ENCODE results near the gene EEF2. TPM values are rescaled to one million over a fixed set of nuclear protein-coding genes. Genes with fewer than 3 reads are reported as not detected.
"Not testable (repeated sequence)": the region's sequence is repeated elsewhere in the genome, so short reads cannot be mapped to it uniquely, and the experiment has no call there.

Gene EEF2
- total RNA-seq, 1 donor from 2014 or later: 2,896 TPM

DNA sequence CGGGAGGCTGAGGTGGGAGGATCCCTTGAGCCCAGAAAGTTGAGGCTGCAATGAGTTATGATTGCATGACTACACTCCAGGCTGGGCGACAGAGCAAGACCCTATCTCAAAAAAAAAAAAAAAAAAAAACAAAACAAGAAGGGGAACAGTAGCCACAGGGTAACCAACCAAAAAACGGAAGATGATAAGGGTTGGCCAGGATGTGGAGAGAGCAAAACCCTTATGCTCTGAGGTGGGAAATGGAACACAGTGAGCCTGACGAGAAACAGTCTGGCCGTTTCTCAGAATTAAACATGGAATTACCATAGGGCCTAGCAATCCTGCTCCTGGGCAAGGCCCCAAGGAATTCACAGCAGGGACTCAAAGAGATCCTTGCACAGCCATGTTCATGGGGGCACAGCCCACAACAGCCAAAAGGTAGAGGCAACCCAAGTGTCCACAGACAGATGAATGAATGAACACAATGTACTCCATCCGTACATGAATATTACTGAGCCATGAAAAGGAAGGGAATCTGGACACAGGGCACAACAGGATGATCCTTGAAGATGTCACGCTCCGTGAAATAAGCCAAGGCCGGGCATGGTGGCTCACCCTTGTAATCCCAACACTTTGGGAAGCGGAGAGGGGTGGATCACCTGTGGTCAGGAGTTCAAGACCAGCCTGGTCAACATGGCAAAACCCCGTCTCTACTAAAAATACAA, 41.1 kb downstream of the EEF2 start:
- Mint-ChIP-seq H3K36me3 (ENCODE audit: low read depth, unreplicated experiment) (no peaks in the 10 kb centered on the region), H3K27ac (ENCODE audit: unreplicated experiment) (no peak overlapping the region), H3K9me3 (ENCODE audit: unreplicated experiment) (no peaks in the 10 kb centered on the region), H3K4me3 (ENCODE audit: unreplicated experiment) (no peak overlapping the region), H3K4me1 (ENCODE audit: unreplicated experiment) (no peaks in the 10 kb centered on the region), H3K27me3 (ENCODE audit: unreplicated experiment) (peaks cover 8% of the 10 kb centered on the region)
- TF ChIP-seq, protein P1, sequence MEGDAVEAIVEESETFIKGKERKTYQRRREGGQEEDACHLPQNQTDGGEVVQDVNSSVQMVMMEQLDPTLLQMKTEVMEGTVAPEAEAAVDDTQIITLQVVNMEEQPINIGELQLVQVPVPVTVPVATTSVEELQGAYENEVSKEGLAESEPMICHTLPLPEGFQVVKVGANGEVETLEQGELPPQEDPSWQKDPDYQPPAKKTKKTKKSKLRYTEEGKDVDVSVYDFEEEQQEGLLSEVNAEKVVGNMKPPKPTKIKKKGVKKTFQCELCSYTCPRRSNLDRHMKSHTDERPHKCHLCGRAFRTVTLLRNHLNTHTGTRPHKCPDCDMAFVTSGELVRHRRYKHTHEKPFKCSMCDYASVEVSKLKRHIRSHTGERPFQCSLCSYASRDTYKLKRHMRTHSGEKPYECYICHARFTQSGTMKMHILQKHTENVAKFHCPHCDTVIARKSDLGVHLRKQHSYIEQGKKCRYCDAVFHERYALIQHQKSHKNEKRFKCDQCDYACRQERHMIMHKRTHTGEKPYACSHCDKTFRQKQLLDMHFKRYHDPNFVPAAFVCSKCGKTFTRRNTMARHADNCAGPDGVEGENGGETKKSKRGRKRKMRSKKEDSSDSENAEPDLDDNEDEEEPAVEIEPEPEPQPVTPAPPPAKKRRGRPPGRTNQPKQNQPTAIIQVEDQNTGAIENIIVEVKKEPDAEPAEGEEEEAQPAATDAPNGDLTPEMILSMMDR (IDR thresholded peaks at IDR 0.05; ENCODE audit: unreplicated experiment): no peak
- no peak for DNase-seq (ENCODE audit: low spot score)

DNA sequence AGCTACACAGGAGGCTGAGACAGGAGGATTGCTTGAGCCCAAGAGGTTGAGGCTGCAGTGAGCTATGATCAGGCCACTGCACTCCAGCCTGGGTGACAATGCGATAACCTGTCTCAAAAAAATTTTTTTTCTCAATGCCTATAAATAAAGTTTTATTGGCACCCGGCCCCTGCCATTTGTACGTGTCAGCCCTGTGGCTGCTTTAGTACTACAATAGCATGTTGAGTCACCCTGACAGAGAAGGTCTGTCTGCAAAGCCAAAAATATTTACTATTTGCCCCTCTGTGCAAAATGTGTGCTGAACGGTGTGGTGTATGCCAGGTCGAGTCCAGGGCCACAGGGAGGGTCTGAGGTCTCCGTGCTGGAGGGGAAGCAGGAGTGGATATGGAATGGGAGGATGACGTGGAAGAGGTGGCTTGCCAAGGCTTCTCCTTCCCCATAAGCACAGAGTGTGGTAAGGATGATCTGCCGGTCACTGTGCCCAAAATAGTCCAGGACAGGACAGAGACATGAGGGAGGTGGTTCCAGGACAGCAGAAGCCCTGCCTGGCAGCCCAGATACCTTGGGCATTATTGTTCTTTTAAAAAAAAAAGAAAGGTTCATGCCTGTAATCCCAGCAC, 42.4 kb downstream of the EEF2 start:
- Mint-ChIP-seq H3K9me3 (ENCODE audit: unreplicated experiment) (no peaks in the 10 kb centered on the region), H3K36me3 (ENCODE audit: low read depth, unreplicated experiment) (no peaks in the 10 kb centered on the region), H3K4me1 (ENCODE audit: unreplicated experiment) (no peaks in the 10 kb centered on the region), H3K27me3 (ENCODE audit: unreplicated experiment) (peaks cover 5% of the 10 kb centered on the region), H3K27ac (ENCODE audit: unreplicated experiment) (no peak overlapping the region), H3K4me3 (ENCODE audit: unreplicated experiment) (no peak overlapping the region)
- TF ChIP-seq, protein P1 (IDR thresholded peaks at IDR 0.05; ENCODE audit: unreplicated experiment): no peak
- DNase-seq (ENCODE audit: low spot score): no peak

DNA sequence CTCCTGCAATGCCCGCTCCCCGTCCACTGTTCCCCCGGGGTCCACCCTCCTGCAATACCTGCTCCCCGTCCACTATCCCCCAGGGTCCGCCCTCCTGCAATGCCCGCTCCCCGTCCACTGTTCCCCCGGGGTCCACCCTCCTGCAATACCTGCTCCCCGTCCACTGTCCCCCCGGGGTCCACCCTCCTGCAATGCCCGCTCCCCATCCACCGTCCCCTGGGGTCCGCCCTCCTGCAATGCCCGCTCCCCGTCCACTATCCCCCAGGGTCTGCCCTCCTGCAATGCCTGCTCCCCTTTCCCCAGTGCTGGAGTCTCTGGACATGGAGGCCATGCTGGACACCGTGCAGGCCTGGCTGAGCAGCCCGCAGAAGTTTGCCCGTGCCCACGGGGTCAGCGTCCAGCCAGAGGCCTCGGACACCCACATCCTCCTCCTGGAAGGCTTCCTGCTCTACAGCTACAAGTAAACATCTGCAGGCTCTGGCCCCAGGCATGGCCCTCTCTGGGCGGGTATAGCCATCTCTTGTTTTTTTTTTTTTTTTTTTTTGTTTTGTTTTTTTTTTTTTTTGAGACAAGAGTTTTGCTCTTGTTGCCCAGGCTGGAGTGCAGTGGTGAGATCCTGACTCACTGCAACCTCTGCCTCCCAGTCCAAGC, 46.8 kb downstream of the EEF2 start:
- not testable (repeated sequence) for H3K27me3 Mint-ChIP-seq (ENCODE audit: unreplicated experiment); H3K36me3 Mint-ChIP-seq (ENCODE audit: low read depth, unreplicated experiment); H3K4me3 Mint-ChIP-seq (ENCODE audit: unreplicated experiment); DNase-seq (ENCODE audit: low spot score); H3K9me3 Mint-ChIP-seq (ENCODE audit: unreplicated experiment); H3K27ac Mint-ChIP-seq (ENCODE audit: unreplicated experiment); H3K4me1 Mint-ChIP-seq (ENCODE audit: unreplicated experiment)

DNA sequence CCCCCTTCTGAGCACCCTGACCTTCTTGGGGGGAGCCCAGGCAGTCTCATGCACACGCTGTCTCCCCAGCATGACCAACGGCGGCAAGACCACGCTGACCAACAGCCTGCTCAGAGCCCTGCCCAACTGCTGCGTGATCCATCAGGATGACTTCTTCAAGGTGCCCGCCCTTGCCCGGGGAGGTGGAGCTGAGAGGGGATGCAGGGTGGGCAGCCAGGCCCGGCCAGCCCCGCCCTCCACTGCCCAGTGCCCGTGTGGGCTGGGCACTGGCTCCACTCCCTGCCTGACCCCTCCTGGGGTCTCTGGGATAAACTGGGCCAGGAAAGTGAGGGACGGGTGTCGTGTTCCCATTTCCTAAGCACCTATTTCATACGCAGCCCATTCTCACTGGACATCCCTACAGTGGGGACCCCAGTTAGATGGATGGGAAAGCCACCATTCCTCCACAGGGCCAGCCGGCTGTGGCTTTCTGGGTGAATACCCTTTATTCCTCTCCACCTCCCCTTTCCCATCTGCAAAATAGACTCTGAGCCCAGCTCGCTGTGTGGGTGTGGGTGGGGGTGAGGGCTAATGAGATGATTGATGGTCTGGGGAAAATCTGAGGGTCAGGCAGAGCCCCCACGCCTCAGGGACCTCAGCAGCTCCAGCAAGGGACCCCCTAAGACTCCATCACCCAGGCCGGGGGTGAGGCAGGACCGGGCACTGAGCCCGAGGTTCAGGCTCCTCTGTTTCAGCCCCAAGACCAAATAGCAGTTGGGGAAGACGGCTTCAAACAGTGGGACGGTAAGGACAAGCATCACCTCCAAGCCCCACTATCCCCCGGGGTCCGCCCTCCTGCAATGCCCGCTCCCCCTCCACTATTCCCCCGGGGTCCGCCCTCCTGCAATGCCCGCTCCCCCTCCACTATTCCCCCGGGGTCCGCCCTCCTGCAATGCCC, 48.5 kb downstream of the EEF2 start:
- H3K27me3 Mint-ChIP-seq (ENCODE audit: unreplicated experiment): peaks cover 8% of the 10 kb centered on the region

More for the DNA sequence above, 48.5 kb downstream of the EEF2 start:
- TF ChIP-seq, protein P1 (IDR thresholded peaks at IDR 0.05; ENCODE audit: unreplicated experiment): no peak
- Mint-ChIP-seq H3K27ac (ENCODE audit: unreplicated experiment) (no peak overlapping the region), H3K4me3 (ENCODE audit: unreplicated experiment) (no peak overlapping the region), H3K9me3 (ENCODE audit: unreplicated experiment) (no peaks in the 10 kb centered on the region), H3K36me3 (ENCODE audit: low read depth, unreplicated experiment) (no peaks in the 10 kb centered on the region), H3K4me1 (ENCODE audit: unreplicated experiment) (no peaks in the 10 kb centered on the region)
- DNase-seq (ENCODE audit: low spot score): no peak

Measured in endothelial cell (in vitro differentiated cells).